ENCODE results near the gene RSPO1.

The RSPO1 gene

GRCh38 chr1:37666241-37666867, 31.7 kb upstream of the RSPO1 start:
- CTCF ChIA-PET: interaction anchor here (0.9 to 1.8 kb wide), 3 partner anchors 12 to 64 kb away, joined by 3 to 8 read pairs (median 5); no protein-coding TSS in a partner anchor
- TF ChIP-seq CTCF (IDR thresholded peaks at IDR 0.05; ENCODE audit: control extremely low read depth, extremely low read depth, low read depth, missing control alignments): no peak
- no peak for DNase-seq (ENCODE audit: extremely low spot score)
- POLR2A ChIA-PET: no interaction called here

- POLR2A ChIA-PET: no interaction called here
- TF ChIP-seq CTCF (IDR thresholded peaks at IDR 0.05; ENCODE audit: control extremely low read depth, extremely low read depth, low read depth, missing control alignments): no peak
- no peak for DNase-seq (ENCODE audit: extremely low spot score)
- CTCF ChIA-PET: interaction anchor here (3.0 to 3.3 kb wide), 2 partner anchors 19 to 60 kb away, joined by 8 to 20 read pairs; no protein-coding TSS in a partner anchor
Measured at GRCh38 chr1:37663426-37664000, 28.8 kb upstream of the RSPO1 start.

- ChIA-PET CTCF (interaction anchor here (0.6 to 3.3 kb wide), 5 partner anchors 14 to 89 kb away, joined by 3 to 20 read pairs (median 4); no protein-coding TSS in a partner anchor), POLR2A (interaction anchor here (0.9 kb wide), 1 partner anchor 187 kb away, joined by 3 read pairs; no protein-coding TSS in a partner anchor)
- no peak for DNase-seq (ENCODE audit: extremely low spot score)
- TF ChIP-seq CTCF (IDR thresholded peaks at IDR 0.05; ENCODE audit: control extremely low read depth, extremely low read depth, low read depth, missing control alignments): no peak
Measured at GRCh38 chr1:37662031-37662755, 27.5 kb upstream of the RSPO1 start.

- ChIA-PET CTCF (interaction anchor here (1.1 to 3.3 kb wide), 4 partner anchors 14 to 88 kb away, joined by 3 to 20 read pairs (median 4); no protein-coding TSS in a partner anchor), POLR2A (interaction anchor here (0.9 kb wide), 1 partner anchor 186 kb away, joined by 3 read pairs; no protein-coding TSS in a partner anchor)
- no peak for TF ChIP-seq CTCF (IDR thresholded peaks at IDR 0.05; ENCODE audit: control extremely low read depth, extremely low read depth, low read depth, missing control alignments)
- DNase-seq (ENCODE audit: extremely low spot score): no peak
Measured at GRCh38 chr1:37661401-37661800, 26.7 kb upstream of the RSPO1 start.

- POLR2A ChIA-PET: no interaction called here
- no peak for DNase-seq (ENCODE audit: extremely low spot score)
- no peak for TF ChIP-seq CTCF (IDR thresholded peaks at IDR 0.05; ENCODE audit: control extremely low read depth, extremely low read depth, low read depth, missing control alignments)
- CTCF ChIA-PET: interaction anchor here (1.0 to 1.3 kb wide), 2 partner anchors 23 to 57 kb away, joined by 3 read pairs; no protein-coding TSS in a partner anchor
Measured at GRCh38 chr1:37660664-37661063, 26.0 kb upstream of the RSPO1 start.

- DNase-seq (ENCODE audit: extremely low spot score): no peak
- ChIA-PET CTCF (interaction anchor here (1.8 kb wide), 1 partner anchor 39 kb away, joined by 4 read pairs; no protein-coding TSS in a partner anchor), POLR2A (no interaction called here)
- TF ChIP-seq CTCF (IDR thresholded peaks at IDR 0.05; ENCODE audit: control extremely low read depth, extremely low read depth, low read depth, missing control alignments): no peak
Measured at GRCh38 chr1:37658486-37658885, 23.8 kb upstream of the RSPO1 start.
